Measurements from ENCODE around the gene NDUFA11.
"Not testable (repeated sequence)": the region's sequence is repeated elsewhere in the genome, so short reads cannot be mapped to it uniquely, and the experiment has no call there.

NDUFA11 gene

DNA sequence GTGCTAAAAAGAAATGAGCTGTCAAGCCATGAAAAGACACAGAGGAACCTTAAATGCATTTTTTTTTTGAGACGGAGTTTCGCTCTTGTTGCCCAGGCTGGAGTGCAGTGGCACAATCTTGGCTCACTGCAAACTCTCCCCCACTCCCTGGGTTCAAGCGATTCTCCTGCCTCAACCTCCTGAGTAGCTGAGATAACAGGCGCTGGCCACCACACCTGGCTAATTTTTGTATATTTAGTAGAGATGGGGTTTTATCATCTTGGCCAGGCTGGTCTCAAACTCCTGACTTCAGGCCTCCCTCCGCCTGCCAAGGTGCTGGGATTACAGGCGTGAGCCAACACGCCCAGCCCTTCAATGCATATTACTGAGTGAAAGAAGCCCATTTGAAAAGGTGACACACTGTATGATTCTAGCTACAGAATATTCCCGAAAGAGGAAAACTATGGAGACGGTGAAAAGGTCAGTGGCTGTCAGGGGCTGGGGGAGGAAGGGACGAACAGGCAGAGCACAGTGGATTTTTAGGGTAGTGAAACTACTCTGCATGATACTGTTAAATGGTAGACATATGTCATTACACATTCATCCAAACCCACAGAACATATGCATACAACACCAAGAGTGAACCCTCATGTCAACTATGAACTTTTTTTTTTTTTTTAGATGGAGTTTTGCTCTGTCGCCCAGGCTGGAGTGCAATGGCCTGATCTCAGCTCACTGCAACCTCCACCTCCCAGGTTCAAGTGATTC lies 19.4 kb downstream of the NDUFA11 start:
- not testable (repeated sequence) for DNase-seq

DNA sequence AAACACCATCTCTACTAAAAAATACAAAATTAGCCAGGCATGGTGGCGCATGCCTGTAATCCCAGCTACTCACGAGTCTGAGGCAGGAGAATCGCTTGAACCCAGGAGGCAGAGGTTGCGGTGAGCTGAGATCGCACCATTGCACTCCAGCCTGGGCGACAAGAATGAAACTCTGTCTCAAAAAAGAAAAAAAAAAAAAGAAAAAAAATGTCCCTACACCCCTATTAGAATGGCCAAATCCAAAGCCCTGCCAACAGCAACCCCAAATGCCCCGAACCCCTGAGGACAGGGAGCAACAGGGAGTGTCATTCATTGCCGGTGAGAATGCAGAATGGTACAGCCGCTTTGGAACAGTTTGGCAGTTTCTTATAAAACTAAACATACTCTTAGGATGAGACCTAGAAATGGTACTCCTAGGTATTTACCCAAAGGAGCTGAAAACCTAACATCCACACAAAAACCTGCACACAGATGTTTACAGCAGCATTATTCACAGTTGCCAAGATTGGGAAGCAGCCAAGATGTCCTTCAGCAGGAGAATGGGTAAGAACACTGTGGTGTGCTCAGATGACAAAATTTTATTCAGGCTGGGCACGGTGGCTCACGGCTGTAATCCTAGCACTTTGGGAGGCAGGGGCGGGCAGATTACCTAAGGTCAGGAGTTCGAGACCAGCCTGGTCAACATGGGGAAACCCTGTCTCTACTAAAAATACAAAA lies 20.3 kb downstream of the NDUFA11 start:
- DNase-seq, result not testable (repeated sequence)

DNA sequence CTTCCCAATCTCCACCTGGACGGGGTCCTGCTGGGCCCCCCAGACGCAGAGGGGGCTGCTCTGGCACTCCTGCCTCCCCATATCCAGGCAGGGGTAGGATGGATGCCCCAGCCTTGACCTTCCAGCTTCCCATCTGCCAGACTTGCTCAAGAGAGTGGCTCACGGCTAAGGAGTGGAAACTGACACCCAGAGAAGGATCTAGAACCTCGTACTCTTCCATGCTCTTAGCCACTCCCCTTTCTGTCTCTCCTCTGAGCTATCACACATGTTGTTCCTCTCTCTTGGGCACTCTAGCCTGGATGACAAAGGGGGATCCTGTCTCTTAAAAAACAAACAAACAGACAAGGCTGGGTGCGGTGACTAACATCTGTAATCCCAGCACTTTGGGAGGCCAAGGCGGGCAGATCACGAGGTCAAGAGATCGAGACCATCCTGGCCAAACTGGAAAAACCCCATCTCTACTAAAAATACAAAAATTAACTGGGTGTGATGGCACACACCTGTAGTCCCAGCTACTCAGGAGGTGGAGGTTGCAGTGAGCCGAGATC lies 21.1 kb downstream of the NDUFA11 start:
- DNase-seq, result no peak

DNA sequence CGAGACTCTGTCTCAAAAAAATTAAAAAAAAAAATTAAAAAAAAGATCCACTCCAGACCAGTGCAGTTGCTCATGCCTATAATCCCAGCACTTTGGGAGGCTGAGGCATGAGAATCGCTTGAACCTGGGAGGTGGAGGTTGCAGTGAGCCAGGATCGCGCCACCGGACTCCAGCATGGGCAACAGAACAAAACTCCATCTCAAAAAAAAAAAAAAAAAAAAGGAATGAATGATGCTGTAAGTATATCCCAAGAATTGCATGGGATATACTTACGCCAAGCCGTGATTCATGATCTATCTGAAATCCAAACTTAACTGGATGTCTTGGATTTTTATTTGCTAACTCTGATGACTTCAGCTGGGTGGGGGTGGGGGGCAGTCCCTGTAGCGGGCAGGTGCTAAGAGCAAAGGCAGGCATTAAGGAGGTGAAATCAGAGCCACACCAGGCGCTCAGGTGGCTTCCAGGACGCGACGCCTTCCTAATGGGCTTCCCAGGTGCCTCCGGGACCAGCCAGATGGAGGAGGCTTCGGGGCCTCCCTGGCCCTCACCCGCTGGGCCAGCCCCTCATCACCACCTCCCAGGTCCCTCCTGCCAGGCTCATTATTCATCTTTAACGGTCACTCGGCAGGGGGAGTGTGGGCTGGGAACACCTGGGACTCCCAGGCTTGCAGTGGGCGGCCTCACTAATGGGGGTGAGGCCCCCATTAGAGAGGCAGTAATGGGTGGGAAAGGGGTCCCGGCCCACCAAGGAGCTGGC lies 21.9 kb downstream of the NDUFA11 start:
- DNase-seq, result no peak

DNA sequence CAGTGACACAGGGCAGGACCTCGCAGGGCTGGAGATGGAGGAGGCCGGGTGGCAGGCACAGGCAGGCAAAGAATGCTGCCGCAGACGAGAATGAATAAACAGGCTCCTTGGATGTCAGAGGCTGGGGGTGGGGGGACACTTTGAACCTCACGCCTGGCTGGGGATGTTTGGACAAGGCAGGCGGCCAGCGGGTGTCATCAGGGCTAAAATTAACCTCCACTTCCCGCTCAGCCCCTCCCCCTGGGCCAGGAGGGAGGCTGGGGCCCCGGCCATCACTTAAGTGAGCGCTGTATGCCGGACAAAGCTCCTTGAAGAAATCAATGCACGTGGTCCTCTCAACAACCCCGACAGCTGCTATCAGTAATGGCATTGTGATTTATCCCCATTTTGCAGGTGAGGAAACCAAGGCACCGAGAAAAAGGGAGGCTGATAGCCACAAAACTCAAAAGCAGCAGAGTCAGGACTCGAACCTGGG lies 22.9 kb downstream of the NDUFA11 start:
- DNase-seq, result no peak

DNA sequence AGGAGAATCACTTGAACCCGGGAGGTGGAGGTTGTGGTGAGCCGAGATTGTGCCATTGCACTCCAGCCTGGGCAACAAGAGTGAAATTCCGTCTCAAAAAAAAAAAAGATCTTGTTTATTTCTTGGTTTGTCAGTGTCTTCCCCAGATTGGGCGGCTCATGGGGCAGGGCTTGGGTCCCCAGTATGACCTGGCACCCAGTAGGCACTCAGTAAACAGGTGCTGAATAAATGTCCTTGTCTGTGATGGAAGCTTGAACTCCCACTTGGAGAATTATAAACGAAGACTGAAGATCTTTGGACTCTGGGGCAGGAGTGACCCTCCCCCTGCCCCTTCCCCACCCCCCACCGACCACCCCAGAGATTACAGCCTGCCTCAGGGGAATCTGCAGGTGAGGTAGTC lies 23.4 kb downstream of the NDUFA11 start:
- no peak for DNase-seq

DNA sequence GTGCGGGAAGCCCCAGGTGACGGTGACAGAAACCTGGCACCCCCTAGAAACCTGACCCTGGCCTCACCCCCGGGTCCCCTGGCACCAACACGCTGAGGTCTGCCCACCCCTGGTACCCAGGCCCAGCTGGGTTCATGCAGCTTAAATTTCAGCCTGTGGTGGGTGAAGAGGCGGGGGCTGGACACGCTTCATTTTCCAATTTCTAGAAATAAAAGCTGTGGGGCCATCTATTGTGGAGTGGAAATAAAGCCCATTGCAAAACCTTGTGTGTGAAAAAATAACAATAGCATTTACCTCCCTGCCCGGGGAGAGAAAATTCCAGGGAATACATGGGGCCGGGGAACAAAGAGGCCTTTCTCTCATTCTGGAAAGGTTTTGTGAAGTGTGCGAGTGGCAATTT lies 25.7 kb downstream of the NDUFA11 start:
- DNase-seq, result no peak

DNA sequence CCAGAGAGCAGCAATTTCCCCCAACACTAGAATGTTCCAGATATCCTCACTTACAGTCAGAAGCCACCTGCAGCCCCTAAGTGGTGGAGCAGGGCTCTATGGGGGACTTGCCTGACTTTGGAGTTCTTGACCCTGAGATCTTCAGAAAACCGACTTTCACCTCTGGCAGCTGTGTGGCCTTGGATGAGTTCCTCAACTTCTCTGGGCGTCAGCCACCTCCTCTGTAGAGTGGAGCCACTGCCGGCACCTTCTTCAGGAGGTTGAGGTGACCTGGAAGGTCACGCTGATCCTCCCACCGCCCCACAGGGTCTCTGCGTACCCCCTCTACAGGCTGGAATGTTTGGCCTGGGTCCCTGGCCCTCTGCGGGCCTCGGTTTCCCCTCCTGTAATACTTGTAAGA lies 26.2 kb downstream of the NDUFA11 start:
- no peak for DNase-seq

DNA sequence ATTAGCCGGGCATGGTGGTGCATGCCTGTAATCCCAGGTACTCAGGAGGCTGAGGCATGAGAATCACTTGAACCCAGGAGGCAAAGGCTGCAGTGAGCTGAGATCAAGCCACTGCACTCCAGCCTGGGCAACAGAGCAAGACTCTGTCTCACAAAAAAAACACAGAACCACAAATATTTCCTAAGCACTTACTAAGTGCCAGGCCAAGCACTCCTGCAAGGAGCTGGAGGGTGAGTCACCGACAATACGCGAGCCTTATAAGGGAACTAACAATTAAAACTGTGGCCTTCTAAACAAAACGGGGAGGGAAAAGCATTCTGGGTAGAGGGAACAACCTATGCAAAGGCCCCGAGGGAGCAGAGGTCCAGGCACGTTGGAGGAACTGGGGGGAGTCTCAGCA lies 29.1 kb downstream of the NDUFA11 start:
- not testable (repeated sequence) for DNase-seq

DNA sequence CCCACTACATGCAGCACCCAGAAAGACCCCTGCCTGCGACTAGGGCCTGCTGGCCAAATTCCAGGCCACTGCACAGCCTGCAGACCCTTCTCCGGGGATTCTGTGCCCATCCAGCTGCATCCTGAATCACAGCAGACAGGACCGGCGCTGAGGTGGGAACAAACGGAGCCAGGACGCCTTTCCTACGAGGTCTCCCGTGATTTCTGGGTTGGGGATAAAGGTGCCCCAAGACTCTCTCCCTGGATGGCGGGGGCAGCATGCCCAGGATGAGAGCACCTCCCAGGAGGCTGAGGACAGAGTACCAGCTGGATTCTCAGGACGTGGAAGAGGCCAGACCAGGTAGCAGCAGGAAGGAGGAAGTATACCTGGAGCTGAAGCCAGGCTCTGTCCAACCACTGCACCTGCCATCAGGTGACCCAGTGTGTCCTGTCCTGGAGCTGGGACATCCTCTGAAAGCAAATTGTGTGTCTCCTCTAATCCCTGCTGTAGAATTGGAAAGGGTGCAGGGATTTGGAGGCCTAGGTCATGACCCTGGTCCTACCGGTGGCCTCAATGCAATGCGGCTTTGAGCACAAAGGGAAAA lies 29.9 kb downstream of the NDUFA11 start:
- no peak for DNase-seq

DNA sequence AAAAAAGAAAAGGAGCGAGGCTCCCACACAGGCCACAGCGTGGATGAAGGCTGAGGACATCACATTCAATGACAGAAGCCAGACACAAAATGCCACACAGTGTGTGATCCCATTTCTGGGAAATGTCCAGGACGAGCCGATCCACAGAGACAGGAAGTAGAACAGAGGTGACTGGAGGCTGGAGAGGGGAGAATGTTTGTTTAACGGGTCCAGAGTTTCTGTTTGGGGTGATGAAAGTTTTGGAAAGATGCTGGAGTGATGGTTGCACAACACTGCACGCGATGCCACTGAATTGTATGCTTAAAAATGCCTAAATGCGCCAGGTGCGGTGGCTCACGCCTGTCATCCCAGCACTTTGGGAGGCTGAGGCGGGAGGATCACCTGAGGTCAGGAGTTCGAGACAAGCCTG lies 32.6 kb downstream of the NDUFA11 start:
- DNase-seq, result no peak

DNA sequence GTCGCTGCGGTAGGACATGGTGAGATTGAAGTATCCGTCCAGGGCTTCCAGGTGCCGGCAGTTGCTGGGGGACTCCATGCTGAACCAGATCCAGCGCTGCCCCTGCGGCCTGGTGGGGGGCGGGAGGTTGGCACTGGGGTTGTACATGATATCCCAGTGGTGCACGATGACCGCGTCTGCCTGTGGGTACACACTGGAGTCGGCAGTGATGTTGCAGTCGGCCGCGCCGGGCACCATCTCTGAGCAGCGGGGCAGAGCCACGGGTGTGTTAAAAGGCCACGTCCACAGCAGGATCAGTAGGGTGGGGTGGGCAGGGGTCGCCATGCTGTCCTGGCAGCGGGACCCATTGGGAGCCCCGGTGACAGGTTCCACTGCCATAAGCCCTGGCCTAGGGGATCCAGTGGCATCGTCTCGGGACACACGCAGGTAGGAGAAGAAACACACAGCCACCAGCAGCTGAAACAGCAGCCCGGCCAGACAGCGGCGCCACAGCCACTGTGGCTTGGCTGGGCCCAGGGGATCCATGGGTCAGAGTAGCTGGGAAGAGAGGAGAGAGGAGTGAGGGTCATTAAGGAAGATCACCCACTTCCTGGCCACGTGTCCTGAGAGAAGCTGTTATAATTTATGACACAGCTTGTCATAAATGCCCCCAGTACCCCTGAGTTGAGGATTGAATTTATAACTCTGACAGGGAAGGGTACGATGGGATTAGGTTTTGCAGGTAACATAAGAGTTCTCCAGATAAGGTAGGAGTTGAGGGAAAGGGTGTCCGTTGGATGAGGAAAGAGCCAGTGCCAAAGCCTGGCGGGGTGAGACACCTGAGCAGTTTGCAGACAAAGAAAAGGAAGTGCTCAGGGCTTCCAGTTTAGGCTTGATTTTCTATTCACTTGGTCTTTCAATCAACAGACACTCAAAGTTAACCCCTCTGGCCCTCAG lies 36.1 kb downstream of the NDUFA11 start:
- DNase-seq, result no peak

DNA sequence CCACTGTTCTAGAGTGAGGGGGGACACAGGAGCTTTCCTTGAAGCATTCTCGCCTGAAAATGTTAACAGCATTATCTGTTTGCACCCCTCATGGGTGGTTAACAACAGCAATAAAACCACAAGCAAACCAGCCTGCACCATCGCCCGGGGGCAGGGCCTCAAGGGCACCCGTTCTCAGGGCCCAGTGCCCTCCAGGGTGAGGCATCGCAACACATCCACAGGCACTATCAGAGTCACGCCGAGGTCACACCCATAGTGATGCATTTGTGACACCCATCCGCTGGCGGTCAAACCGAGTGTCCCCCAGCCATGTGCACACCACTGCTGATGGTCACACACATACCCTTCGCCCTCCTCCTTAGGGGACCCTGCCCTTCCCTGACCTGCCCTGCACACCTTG lies 37.8 kb downstream of the NDUFA11 start:
- no peak for DNase-seq

DNA sequence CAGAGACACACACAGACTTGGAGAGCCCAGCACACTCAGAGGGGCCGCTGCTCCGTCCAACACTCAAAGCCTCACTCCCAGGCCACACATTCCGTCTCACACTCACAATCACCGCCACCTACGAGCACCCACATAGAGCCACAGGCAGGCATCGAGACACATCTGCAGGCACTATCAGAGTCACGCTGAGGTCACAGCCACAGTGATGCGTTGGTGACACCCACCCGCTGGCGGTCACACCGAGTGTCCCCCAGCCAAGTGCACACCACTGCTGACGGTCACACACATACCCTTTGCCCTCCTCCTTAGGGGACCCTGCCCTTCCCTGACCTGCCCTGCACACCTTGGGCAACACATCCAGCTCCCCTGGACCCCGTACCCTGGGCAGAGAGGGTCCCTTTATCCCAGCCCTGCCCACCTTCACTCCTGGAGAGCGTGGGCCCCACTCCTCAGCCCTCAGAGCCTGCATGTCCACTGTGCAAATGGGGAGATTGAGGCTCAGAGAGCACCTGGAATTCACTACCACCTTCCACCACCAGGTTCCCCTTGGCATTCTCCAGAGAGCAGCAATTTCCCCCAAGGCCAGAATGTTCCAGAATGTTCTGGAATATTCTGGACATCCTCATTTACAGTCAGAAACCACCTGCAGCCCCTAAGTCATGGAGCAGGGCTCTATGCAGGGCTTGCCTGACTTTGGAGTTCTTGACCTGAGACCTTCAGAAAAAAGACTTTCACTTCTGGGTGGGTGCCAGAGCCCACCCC lies 38.7 kb downstream of the NDUFA11 start:
- DNase-seq, result no peak

DNA sequence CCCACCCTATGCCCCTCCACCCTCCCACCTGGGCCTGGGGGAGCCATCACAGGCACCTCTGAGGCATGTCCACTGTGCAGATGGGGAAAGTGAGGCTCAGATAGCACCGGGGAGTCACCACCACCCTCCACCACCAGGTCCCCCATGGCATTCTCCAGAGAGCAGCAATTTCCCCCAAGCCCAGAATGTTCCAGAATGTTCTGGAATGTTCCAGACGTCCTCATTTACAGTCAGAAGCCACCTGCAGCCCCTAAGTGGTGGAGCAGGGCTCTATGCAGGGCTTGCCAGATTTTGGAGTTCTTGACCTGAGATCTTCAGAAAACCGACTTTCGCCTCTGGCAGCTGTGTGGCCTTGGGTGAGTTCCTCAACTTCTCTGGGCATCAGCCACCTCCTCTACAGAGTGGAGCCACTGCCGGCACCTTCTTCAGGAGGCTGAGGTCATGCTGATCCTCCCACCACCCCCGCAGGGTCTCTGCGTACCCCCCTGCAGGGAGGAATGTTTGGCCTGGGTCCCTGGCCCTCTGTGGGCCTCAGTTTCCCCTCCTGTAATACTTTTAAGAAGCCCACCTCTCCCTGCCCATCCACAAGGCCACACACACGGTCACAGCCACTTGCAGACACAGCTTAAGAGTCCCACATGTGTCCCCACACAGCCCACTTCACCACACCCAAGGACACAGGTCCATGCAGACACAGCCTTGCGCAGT lies 39.4 kb downstream of the NDUFA11 start:
- DNase-seq, result no peak

DNA sequence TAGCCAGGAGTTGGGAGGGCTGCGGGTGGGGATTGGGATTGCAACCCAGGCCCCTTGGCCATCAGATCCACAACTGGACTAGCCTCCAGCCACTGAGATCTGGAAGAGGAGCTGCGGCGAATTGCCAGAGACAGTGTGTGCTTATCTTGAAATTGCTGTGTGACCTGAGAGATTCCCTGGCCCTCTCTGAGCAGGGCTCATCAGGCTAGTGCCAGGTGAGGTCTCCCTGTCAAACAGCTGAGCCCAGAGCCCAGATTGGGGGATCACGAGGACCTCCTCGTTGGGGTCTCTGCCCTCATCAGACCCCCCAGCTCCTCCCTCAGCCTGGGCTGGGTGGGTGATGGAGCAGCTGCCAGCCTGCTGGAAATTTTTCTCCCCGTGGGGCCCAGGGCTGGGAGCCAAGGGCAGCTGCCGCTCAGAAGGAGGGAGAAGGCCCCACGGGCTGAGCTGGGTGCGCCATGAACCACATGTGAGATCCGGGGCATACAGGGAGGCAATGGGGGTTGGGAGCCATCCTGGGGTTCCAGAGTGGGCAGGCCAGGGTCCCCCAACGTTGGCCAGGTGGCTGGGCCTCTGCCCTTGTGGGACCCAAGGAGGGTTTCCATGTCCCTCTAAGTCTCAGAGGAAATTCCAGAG lies 40.4 kb downstream of the NDUFA11 start:
- no peak for DNase-seq

DNA sequence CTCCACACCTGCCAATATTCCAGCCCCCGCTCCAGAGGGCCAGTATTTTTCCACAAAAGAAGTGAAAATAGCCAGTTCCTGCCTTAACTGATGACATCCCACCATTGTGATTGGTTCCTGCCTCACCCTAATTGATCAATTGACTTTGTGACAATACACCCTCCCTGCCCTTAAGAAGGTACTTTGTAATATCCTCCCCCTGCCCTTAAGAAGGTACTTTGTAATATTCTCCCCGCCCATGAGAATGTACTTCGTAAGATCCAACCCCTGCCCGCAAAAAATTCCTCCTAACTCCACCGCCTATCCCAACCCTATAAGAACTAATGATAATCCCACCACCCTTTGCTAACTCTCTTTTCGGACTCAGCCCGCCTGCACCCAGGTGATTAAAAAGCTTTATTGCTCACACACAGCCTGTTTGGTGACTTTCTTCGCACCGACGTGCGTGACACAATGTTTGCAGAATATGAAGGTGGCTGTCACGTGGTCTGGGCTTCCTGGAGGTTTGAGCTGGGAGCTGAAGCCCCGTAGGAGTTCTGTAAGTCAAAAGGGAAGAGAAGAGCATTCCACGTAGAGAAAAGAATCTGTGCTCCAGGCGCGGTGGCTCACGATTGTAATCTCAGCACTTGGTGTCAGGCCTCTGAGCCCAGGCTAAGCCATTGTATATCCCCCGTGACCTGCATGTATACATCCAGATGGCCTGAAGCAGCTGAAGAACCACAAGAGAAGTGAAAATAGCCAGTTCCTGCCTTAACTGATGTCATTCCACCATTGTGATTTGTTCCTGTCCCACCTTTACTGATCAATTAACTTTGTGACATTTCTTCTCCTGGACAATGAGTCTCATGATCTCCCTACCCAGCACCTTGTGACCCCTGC lies 46.1 kb downstream of the NDUFA11 start:
- no peak for DNase-seq

DNA sequence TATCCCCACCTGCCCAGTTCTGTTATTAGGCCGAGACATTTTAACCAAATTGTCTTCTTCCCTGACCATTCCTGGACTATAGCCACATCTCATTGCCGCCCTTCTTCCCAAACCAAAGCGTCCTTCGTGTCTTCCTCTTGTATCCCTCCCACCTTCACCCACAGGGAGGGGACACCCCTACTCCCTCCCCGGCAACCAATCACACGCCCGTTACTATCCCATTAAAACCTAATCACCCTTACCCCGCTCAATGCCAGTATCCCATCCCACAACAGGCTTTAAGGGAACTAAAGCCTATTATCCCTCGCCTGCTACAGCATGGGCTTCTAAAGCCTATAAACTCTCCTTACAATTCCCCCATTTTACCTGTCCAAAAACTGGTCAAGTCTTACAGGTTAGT lies 48.4 kb downstream of the NDUFA11 start:
- DNase-seq, result not testable (repeated sequence)

DNA sequence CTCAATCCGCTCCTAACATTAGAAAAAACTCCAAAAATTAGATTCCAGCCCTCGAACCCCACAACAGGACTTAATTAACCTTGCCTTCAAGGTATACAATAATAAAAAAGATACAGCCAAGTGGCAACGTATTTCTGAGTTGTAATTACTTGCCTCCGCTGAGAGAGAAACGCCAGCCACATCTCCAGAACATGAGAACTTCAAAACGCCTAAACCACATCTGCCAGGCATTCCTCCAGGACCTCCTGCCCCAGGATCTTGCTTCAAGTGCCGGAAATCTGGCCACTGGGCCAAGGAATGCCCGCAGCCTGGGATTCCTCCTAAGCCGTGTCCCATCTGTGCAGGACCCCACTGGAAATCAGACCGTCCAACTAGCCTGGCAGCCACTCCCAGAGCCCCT lies 49.5 kb downstream of the NDUFA11 start:
- not testable (repeated sequence) for DNase-seq
